Measurements from ENCODE around the gene MESP2.
A peak's percentile ranks its signal among the peaks of the same experiment; 100 is the strongest.

DNA sequence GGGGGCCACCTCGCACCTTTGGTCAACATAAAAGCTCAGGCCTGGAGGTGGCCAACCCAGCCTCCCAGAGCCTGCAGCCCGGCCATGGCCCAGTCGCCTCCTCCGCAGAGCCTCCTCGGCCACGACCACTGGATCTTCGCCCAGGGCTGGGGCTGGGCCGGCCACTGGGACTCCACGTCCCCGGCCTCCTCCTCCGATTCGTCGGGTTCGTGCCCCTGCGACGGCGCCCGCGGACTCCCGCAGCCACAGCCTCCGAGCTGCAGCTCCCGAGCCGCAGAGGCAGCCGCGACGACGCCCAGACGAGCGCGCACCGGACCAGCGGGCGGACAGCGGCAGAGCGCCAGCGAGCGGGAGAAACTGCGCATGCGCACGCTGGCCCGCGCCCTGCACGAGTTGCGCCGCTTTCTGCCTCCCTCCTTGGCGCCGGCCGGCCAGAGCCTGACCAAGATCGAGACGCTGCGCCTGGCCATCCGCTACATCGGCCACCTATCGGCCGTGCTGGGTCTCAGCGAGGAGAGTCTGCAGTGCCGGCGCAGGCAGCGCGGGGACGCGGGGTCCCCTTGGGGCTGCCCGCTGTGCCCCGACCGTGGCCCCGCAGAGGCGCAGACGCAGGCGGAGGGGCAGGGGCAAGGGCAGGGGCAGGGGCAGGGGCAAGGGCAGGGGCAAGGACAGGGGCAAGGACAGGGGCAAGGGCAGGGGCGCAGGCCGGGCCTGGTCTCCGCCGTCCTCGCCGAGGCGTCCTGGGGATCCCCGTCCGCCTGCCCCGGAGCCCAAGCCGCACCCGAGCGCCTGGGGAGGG, at the start of gene MESP2:
- TF ChIP-seq, protein P1, sequence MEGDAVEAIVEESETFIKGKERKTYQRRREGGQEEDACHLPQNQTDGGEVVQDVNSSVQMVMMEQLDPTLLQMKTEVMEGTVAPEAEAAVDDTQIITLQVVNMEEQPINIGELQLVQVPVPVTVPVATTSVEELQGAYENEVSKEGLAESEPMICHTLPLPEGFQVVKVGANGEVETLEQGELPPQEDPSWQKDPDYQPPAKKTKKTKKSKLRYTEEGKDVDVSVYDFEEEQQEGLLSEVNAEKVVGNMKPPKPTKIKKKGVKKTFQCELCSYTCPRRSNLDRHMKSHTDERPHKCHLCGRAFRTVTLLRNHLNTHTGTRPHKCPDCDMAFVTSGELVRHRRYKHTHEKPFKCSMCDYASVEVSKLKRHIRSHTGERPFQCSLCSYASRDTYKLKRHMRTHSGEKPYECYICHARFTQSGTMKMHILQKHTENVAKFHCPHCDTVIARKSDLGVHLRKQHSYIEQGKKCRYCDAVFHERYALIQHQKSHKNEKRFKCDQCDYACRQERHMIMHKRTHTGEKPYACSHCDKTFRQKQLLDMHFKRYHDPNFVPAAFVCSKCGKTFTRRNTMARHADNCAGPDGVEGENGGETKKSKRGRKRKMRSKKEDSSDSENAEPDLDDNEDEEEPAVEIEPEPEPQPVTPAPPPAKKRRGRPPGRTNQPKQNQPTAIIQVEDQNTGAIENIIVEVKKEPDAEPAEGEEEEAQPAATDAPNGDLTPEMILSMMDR (IDR thresholded peaks at IDR 0.05): peak in 5 of 6 experiments; percentile 30 to 40 (median 38)
- no peak for TF ChIP-seq POLR2A (IDR thresholded peaks at IDR 0.05)

Measured in esophagus squamous epithelium (tissue), 4 donors.